Activated CD4-positive, CD25-positive, alpha-beta regulatory T cell treated with anti-CD3 and anti-CD28 coated beads, Interleukin-2, amount 50 U/mL, for 16 hours (primary cell): ENCODE measurements around the gene ALOX12B.
A peak's percentile ranks its signal among the peaks of the same experiment; 100 is the strongest.

Experiments
- DNase-seq: peaks from one replicate; pipeline ENCODE4 v3.0.0-alpha.2; 2020; ENCODE audit warnings: low read depth, low spot score

Gene ALOX12B

DNA sequence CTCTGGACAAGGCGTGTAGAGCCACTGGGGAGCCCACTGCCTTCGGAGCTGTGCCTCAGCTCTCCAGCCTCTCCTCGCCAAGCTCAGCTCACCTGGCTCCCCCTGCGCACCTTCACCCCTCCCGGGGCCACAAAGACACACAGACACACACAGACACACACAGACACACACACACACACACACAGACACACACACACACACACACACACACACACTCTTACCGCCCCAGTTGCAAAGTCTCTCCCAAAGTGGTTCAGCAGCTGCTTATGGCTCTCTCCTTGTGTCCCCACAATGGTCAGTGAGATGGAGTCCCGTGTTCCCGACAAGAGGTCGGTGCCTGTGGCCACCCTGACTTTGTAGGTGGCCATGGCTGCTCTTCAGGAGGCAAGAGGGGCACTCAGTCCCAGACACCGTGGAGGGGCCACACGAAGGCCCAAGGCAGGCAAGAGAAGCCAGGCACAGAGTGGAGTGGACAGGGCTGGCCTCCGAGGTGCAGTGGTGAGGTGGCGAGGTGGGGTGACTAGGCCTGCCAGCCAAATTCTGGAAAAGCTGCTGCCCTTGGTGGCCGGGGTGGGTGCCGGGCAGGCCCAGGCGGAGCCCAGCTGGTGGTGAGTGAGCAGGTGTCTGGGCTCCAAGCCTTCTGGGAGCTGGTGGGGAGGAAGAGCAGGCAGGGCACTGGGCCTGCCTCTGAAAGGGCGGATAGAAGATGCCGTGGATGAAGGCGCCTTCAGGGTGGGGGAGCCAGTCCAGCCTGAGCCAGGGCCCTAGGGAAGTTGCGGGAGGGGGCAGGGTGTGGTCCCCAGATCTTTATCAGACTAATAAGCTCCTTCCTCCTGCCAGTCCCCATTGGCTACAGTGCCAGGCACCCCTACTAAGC, at the start of gene ALOX12B:
TSS of gene ALOX12B (minus strand) at position 642 of the 877 bp plus-strand sequence. CDS start at position 368, 274 bp downstream.
- no peak for DNase-seq

DNA sequence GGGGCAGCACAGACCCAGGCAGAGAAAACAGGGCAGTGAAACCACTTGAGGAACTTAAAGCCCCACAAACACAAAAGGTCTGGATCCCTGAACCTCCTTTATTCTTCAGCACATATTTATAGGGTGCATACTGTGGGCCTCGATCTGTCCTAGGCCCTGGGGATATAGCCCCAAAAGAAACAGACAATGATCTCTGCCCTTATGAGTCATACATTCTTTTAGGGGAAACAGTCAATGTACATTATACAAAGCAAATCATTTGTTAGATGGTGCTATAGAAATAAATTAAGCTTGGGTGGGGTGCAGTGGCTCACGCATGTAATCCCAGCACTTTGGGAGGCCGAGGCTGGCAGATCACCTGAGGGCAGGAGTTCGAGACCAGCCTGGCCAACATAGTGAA, 46.4 kb upstream of the ALOX12B start:
- DNase-seq, result no peak

DNA sequence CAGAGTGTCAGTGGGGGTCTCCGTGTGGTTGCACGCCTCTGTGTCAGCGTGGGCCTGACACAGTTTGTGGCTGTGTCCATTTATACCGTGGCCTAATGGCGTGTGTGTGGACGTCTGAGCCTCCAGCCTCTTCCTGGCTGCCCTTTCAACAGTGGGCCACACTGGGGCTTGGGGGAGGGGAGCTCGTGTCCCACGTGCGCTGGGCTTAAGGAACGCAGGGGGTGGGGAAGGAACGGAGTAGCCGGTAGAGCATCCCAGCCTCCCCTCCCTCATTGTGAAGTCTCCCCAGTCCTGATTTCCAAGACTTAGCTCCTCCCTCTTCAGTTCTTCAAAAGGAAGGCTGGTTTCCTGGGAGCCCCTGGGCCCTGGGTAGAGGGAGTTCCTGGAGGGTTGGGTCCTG, 45.9 kb upstream of the ALOX12B start:
- DNase-seq, result no peak

DNA sequence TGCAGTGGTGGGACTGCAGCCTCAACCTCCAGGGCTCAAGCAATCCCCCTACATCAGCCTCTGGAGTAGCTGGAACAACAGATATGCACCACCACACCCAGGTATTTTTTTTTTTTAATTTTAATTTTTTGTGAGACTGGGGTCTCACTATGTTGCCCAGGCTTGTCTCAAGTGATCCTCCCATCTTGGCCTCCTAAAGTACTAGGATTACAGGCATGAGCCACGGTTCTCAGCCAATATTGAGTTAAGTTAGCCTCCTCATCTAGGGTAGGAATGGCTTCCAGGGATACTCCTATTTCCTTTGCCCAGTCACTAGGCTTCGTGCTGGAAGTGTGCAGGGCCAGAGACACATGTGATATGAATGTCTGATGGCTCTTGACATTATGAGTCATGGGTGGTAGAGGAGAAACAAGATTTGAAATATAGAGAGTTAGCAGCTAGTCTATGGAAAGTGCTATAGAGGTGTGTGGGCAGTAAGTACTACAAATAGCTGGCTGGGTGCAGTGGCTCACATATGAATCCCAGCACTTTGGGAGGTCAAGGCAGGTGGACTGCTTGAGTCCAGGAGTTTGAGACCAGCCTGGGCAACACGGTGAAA, 44.4 kb upstream of the ALOX12B start:
- no peak for DNase-seq

DNA sequence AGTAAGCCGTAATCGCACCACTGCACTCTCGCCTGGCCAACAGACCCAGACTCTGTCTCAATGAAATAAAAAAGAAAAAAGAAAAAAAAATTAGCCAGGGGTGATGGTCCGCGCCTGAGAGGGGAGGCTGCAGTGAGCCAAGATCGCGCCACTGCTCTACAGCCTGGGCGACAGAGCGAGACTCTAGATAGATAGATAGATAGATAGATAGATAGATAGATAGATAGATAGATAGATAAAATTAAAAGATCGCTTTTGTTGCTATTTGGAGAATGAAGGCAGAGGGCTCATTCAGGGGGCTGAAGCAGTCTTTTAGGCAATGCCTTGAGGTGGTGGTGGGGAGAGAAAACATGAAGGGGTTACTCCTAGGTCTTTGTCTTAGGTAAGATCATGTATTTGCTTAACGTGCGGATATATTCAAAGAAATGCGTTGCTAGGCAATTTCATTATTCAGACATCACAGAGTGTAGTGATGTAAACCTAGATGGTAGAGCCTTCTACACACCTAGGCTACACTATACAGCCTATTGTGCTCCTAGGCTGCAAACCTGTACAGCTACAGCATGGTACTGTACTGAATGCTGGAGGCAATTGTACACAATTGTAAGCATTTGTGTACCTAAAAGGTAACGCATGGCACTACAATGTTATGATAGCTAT, 40.7 kb upstream of the ALOX12B start:
- DNase-seq, result no peak

DNA sequence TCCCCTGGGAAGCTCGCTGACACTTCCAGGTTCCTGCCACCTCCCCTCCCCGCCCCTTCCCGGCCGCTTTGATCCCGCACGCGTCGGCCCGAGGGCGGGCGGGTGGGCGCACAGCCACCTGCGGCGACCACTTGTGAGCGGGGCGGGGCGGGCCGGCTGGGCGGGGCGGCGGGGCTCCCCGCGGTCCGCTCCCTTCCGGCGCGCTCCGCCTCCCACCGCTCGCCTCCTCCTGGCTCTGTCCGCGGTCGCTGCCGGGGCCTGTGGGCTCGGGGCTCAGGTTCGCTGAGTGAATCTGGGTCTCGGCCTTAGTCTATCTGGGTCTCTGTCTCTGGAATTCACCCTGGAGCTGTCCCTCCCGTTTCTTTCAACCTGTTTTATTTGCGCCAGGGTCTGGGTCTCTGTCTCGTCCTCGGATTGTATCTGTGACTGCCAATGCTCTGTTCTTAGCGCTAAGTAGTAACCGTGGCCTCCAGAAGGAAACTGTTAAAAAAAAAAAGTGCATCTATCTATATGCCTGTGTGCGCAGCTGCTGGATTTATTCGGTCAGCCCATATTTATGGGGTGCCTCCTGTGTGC, 39.1 kb upstream of the ALOX12B start:
- no peak for DNase-seq

DNA sequence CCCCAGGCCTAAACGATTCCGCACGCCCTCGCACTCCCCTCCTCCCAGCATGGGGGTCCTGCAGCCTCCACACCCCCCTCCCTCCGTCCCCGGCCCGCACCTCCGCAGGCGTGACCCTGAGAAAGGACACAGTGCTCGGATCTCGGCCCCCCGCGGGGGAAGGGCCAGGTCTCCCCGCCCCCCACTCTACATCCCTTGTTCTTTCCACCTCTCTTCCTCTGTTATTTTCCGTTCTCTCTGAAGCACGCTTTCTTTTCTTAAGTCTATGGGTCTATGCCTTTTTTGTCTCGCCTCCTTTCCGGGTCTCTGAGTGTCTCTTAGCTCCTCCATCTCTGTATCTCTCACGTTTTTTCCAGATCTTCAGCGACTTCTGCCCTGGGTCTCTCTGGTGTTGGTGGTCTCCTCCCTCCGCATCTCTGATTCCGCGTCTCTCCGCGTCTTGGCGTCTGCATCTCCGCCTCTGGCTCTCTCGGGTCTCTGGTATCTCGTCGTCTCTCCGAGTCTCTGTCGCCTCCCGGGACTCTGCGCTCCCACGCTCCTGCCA, 38.5 kb upstream of the ALOX12B start:
- DNase-seq, result no peak

DNA sequence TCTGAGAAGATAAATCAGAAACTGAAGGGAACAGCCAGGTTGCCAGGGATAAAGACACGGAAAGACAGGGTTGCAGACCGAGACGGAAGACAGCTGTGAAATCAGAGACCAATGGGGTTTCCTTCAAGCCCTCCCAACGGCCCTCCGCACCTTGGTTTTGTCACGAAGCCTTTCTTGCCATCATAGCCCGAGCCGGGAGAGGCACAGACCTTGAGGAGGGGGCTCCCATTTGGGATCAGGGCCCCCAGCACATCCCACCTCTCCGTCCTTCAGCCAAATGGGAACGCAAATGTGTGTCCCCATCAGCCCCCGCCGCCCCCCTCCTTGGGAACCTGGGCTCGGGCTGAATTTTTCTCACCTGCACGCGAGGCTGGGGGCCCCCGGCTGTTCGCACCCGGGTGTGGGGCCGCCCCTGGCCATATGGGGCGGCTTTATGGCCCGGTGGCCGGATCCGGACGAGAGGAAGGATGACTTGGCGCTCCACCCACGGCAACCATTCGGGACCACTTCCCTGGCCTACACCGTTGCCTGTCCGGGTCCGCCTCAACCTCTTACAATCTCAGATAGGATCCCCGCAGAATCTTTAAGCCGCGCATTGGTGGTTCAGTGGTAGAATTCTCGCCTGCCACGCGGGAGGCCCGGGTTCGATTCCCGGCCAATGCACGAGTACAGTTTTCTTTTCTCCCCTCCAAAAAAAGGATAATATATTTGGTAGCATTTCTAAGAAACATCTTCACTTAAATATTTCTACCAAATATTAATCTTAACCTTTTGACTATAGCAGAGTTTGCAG, 37.8 kb upstream of the ALOX12B start:
- DNase-seq, result peak; percentile 85

DNA sequence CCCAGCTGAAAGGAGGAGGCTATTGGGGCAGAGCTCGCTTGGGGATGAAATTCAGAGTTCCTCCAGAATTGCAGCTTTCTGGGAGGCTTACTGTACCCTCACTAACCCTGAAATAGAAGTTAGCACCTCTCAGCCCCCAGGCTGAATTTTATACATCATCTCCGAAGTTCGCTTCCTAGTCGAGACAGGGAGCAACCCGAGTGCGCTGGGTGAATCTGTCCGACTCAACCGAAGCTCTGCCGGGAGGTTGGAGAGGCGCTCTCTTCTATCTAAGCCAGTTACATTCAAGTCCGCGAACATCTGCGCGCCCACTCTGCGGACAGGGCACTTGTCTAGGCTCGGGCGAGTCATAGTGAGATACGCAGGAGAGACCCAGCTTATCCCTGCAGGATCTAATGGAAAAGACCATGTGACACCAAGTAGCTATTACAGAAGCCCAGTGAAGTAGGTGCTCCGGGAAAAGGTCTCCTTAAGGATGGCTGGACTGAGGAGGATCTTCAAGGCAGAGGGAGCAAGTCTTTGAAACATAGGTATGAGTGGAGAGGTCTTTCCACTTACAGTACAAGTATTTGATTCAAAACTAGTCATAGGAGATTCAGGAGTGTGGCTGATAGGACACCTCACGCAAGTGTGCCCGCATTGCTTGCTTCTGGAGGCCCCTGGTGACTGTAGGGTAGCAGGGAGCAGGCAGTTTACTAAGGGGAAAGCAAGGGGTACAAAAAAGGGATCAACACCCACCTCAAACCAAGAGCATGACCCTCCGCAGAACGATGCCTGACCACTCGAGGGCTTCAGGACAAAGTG, 37.0 kb upstream of the ALOX12B start:
- DNase-seq, result no peak

DNA sequence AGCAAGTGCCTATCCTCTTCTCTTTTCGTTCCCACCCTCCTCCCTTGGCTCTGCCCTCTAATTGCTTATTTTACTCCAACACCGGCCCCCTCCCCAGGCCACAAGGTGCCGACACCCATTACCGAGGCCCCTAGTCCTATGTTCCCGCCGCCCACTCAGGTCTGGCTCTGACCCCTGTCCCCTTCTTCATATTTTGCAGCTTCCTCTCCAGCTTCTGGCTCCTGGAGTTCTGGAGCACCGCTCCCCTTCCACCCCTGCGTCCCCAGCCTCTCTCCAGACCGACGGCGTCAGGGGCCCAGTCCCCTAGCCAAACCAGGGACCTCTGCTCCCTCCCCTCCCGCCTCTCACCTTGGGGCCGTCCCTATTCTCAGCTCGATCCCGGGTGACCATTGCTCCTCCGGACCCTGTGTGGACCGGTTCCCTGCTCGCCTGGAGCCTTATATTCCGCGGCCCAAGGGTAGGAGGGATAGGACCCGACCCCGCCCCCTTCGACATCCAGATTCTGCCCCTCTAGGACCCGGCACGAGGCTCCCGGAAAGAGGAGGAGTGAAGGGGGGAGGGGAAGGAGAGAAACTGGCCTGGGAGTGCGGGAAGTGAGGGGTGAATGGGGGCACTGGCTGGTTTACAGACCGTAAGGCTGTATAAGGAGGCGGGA, 36.3 kb upstream of the ALOX12B start, which contains the start of gene HES7:
TSS of gene HES7 (minus strand) at position 412 of the 655 bp plus-strand sequence. CDS start at position 390, 22 bp downstream.
- DNase-seq, result no peak

DNA sequence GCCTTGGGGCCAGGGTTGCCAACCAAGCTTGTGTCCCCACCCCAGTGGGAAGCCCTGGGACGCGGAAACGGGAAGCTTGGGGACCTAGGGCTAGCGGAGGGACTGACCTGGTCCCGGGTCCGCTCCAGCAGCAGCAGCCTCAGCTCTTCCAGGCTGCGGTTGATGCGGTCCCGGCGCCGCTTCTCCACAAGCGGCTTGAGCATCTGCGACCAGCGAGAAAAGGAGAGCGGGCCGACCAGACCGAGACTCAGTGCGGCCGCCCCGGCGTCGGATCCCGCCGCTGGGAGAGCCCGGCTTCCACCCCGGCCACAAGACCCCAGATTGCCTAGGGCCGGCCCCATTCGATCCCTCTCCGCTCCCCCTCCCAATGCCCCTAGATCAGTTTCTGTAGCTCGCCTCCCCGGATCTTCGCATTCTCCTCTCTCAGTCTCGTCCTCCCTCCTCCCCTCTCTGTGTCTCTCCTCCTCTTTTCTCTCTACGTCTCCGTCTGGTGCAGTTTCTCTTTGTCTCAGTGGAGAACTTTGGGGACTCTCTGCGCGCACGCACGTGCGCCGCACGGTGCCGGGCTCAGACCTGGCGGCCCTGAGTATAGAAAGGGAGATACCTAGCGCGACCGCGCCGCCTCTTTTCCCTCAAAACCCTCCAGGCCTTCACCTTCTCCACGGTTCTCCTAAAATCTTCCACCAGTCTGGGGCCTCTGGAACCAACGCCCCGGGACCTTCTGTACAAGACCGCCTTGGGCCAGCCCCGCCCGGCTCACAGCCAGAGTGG, 35.6 kb upstream of the ALOX12B start:
- no peak for DNase-seq

DNA sequence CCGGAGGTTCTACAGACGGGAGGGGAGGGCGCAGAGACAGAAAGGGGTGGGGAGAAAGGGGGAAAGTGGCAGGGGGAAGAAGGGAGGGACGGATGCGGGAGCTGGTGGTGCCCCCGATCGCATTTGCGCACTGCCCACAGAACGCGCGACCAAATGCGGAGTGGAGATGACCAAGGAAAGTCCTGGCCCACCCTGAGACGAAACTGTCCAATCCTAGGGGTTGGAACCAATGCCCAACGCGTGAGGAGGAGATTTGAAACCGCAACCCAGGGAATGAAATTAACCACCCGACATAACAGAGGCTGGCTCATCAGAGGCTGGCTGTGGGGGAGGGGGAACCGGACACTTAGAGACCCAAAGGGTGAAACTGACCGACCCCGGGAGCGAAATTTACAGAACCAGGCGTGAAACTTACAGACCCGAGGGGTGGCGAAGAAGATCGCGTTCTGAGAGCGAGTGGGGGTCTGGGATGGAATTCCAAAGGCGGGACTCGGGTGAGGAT, 35.0 kb upstream of the ALOX12B start:
- no peak for DNase-seq

DNA sequence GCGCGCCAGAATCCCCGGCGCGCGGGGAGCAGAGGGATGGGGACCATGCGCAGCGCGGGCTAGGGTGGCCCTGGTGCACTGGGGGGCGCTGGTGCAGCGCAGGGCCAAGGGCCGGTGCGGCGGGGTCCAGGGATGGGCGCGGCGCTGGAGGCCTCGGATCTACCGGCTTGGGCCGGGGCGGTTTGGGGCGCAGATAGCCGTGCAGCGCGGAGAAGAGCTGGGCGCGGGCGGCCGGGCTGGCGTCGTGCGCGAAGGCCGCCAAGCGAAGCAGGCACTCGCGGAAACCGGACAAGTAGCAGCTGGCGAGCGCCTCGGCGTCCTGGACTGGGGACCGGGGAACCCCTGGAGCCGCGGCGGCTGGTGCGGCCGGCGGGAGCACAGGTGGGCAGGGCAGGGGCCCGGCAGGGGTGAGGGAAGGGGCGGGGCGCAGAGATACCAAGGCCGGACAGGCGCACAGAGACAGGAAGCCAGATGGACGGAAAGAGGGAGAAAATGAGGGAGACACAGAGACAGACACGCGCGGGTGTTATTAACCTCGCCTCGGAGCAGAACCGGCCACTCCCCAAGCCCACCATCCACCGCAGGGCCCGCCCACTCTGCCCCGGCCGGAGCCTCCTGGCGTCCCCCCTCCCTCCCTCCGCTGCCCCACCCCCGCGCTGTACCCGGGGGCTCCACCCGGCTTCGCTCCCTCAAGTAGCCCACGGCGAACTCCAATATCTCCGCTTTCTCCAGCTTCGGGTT, 34.3 kb upstream of the ALOX12B start:
- no peak for DNase-seq

DNA sequence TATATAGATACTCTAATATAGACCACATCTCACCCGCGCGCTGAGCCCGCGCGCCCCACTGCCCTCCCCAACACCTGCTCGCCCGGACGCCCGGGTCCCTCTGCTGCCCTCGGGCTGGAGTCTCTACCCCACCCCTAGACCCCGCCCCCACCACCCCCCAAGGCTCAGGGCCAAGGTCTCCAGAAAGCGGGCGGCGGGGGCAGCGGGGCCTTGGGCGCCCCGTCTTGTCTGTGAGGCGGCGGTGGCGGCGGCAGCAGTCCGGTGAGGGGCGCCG, 33.8 kb upstream of the ALOX12B start:
- DNase-seq, result no peak

DNA sequence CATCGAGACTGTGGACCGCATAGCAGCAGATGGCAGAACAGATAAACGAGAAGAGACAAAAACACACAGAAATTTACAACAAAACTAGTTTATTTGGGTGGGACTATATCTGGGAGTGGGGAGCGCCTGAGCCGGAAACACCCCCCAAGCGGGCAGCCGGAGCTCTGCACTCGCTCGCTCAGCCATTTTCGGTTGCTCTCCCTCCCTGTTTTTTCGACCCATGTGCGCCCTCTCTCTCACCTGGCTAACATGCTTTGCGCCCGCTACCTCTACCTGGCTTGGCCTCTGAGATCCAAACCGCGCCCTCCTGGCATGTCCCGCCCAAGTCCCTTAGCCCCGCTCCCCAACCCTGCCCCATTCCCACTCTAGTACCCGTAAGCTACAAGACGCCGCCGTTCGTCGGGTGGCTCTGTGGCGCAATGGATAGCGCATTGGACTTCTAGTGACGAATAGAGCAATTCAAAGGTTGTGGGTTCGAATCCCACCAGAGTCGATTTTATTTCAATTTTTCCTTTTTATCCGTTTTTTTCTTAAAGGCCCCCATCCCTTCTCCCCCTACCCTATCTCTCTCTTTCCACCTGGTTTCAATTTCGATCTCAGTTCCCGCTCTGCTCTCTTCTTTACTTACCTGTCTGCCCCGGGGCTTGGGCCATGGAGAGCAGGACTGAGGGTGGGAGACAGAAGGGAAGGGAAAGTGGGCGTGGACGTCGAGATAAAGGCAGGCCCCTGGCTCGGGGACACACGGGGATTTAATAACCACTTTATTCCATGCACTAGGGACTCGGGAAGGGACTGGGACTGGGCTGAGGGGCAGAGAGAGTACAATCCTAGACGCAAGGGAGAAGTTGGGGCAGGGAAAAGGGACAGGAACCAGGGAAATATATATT, 33.2 kb upstream of the ALOX12B start:
- peak; percentile 53 for DNase-seq

DNA sequence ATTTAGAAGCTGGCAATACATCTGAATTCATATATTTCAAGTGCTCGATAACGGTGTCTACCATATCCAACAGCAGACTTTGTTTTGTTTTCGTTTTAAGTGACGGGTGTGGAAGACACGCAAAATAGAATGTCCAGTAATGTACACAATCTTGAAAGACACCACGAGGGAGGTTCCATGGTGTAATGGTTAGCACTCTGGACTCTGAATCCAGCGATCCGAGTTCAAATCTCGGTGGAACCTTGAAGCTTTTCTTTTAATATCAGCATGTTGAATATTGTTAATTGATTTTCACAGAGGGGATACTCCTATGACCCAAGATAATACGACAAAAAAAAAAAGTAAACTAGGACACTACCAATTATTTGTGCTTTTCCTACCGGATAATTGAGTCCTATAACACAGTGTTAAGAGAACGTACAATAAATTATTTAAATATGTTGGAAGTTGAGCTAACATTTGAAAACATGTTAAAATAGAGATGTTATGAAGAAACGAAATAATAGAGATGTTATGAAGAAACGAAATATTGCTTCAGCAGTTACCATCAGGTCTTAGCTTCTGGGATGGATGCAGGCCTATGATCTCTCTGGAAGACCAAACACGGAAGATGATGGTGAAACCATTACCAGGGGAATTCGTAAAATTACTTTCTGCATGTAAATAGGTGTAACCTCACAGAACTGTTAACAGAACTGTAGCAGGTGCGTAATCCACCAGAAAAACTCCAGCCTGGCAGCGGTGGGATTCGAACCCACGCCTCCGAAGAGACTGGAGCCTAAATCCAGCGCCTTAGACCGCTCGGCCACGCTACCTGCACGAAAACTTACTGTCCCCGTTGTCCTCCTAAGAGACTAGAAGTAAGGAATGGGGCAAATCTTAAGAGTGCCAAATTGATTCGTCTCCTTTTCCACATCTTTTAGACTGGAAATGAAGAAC, 32.3 kb upstream of the ALOX12B start:
- DNase-seq, result peak; percentile 71
